ENCODE results near the gene MTHFD2L.

Gene MTHFD2L

DNA sequence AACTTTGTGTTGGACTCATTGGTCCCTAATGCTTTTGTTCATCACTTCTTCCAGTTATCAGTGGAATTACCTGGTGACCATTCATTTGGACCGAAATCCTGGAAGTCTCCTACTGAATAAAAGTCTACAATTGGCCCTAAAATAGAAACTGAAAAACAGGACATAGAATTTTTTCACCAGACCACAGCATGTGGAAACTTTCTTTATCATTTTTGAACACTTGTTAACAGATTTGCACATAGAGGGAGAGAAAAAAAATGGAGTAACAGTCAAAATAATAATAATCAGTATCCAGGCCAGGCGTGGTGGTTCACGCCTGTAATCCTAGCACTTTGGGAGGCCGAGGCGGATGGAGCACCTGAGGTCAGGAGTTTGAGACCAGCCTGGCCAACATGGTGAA, 157.5 kb downstream of the MTHFD2L start:
- no peak for DNase-seq (ENCODE audit: extremely low read depth, low read depth)
- TF ChIP-seq, protein P1, sequence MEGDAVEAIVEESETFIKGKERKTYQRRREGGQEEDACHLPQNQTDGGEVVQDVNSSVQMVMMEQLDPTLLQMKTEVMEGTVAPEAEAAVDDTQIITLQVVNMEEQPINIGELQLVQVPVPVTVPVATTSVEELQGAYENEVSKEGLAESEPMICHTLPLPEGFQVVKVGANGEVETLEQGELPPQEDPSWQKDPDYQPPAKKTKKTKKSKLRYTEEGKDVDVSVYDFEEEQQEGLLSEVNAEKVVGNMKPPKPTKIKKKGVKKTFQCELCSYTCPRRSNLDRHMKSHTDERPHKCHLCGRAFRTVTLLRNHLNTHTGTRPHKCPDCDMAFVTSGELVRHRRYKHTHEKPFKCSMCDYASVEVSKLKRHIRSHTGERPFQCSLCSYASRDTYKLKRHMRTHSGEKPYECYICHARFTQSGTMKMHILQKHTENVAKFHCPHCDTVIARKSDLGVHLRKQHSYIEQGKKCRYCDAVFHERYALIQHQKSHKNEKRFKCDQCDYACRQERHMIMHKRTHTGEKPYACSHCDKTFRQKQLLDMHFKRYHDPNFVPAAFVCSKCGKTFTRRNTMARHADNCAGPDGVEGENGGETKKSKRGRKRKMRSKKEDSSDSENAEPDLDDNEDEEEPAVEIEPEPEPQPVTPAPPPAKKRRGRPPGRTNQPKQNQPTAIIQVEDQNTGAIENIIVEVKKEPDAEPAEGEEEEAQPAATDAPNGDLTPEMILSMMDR (IDR thresholded peaks at IDR 0.05; ENCODE audit: low read depth, low read length) = no peak

DNA sequence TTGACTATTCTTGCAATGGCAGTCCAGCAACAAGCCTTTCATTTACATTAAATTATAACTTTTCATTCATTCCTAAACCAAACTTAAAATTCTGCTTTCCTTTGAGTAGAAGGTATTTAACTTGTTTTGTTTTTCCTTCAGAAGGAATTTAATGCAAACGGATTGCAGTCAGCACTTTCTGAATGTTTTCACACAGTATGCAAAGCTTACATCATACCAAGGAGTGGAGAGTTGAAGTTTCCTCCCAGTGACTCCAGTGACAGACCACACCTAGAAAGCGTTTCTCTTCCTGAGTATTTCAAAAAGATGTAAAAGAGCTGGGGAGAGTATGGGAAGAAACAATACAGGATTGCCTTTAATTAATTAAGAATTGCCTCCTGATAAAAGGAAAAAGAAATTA, 158.5 kb downstream of the MTHFD2L start:
- TF ChIP-seq, protein P1 (IDR thresholded peaks at IDR 0.05; ENCODE audit: low read depth, low read length) = no peak
- DNase-seq (ENCODE audit: extremely low read depth, low read depth) = no peak

DNA sequence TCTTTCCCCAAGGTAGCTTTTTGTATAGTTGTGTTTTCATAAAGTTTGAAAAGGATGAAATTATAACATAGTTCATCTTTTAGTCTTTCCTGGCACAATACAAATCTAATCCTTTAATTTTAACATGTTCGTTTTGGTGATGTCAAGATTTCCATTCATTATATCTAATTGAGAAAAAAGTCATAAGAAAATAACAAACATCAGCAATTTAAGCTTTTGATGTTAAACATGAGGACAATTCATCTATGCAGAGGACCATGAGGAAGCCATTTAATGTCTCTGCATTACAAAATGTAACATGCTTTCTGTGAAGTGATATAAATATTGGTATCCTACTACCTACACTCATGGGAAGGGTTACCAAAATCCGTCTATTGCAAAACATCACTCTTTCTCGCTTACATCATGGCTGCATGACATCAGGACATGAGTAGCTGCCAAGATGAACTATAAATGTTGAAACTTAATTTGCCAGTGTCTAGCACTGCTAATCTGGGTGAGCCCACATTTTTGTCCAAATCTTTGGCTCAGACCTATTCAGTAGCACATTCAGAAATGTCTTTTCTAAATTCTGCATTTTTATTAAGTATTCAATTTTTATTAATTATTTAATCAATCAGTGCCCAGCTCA, 159.8 kb downstream of the MTHFD2L start:
- TF ChIP-seq, protein P1 (IDR thresholded peaks at IDR 0.05; ENCODE audit: low read depth, low read length) = no peak
- no peak for DNase-seq (ENCODE audit: extremely low read depth, low read depth)

DNA sequence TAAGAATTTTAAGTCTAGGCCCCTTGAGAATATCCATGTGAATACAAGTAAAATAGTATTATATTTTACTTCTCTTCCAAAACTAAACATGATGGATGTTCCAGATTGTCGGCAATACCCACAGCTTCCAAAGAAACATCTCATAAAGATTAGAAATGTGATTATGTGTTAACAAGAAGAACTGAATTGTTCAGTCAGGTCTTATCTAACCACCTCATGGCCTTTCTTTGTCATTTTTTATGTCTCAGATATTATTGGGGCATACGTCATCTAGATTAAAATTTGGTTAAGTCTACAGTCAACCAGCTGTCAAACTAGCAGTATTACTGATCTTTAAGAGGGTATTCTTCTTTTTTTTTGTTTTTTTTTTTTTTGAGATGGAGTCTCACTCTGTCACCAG, 160.4 kb downstream of the MTHFD2L start:
- DNase-seq (ENCODE audit: extremely low read depth, low read depth) = no peak

DNA sequence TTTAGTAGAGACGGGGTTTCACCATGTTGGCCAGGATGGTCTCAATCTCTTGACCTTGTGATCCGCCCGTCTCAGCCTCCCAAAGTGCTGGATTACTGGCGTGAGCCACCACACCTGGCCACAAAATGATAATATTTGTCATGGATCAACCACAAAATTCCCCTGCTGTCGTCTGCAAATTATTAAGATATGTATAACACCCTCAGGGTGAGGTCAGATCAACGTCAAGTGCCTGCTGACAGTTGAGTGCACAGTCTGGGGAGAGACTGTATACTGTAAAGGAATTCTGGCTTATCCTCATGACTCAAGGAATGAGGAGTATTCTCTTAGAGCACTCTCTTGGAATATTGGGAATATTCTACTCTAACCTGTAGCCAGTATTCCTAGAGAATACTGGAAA, 161.6 kb downstream of the MTHFD2L start:
- no peak for DNase-seq (ENCODE audit: extremely low read depth, low read depth)
- TF ChIP-seq, protein P1 (IDR thresholded peaks at IDR 0.05; ENCODE audit: low read depth, low read length) = no peak

More for the DNA sequence above, 160.4 kb downstream of the MTHFD2L start:
- TF ChIP-seq, protein P1 (IDR thresholded peaks at IDR 0.05; ENCODE audit: low read depth, low read length) = no peak

DNA sequence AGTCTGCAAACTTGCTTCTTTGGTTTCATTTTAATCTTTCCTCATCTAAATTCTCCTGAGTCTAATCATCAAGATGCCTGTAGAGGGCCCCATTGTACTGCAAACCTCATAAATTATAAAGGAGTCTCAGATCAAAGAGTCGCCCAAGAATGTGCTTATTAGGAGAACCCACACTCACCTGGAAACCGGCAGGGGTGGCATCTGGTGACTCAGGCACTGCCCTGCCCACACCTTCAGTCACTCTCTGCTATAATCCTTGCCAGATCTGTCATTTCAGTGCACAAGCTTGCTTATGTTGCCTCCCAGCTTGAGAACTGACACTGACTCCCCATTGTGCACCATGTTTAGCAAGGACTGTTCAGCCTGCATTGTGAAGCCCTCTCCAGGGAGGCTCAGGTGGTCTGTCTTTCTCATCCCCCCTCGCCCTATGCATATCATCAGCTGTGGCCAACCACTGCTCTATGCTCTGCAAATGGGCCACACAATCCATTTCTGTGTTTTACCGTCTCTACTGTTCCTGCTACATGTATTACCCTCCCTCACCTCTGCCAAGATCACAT, 162.7 kb downstream of the MTHFD2L start:
- DNase-seq (ENCODE audit: extremely low read depth, low read depth) = peak; percentile 12
- TF ChIP-seq, protein P1 (IDR thresholded peaks at IDR 0.05; ENCODE audit: low read depth, low read length) = peak; percentile 61

DNA sequence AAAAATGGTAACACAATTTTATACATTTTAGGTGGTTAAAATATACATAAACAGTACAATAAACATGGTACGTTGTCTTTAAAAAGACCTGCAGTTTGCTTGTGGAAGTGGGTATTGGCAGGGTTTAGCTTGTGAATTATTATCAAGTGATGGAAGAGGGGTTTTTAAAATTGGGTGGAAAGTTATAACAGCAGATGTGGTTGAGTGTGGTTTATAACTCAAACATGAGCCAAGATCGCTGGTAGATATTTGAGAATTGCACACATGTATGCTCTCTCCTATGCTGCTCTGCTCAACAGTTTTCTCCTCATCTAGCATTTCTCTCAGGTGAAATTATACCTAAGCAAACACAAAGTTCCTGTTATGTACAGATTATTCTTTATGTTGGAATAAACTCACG, 164.4 kb downstream of the MTHFD2L start:
- DNase-seq (ENCODE audit: extremely low read depth, low read depth) = no peak
- TF ChIP-seq, protein P1 (IDR thresholded peaks at IDR 0.05; ENCODE audit: low read depth, low read length) = no peak

All from AG09319 (cell line).